Ramos (cell line): ENCODE data around the gene CAMK1.

Source experiments
- in situ Hi-C: fragments of 300-500 bp; cut with MboI; formaldehyde crosslinking; loops from one replicate; pipeline ENCODE4 v1.14.3; 2022; ENCODE audit warnings: low sequenced_read_pairs; ENCODE audit not compliant: unreplicated experiment

Gene CAMK1

DNA sequence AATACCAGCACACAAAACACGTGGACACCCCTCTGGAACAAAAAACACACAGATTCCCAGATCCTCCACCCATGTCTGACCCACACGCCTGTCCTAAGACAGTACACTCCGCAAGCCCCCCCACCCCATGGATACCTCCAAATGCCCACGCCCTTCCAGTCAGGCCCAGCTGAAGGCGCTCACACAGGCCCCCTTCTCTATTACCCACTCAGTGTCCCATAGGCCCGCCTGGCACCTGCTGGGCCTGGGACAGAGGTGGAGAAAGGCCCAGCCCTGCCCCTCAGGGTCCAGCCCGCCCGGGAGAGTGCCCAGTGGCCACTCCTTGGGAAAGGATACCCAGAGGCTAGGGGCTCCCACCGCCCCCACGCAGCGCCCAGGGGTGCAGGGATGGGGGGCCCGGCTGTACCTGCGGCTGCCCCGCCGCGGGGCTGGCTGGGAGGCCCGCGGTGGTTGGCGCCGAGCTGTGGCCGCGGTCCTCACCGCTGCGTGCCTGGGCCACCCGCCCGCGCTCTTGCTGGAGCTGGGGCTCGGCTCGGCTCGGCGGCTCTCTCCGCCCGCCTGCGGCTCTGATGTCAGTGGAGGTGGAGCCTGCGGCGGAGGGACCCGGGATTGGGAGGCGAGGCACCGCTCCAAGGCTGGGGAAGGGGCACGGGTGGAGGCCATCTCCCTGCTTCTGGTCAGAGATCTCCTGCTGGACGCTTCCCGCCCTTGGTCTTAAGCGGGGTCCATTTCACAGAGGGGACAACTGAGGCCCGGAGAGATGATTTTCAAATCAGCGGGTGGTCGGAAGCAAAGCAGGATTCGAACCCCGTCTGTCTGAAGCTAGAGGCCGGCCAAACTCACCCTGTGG, at the start of gene CAMK1:
CAMK1 (minus strand) TSS at position 522 of the 850 bp plus-strand sequence. CDS start 2,198 bp downstream, outside the sequence.
- in situ Hi-C loops: no loop called here

GRCh38 chr3:9818666-9819335, 49.1 kb upstream of the CAMK1 start:
- in situ Hi-C loops: no loop called here

- in situ Hi-C loops: no loop called here
These were observed 47.7 kb upstream of the CAMK1 start for GRCh38 chr3:9817436-9817835.

- in situ Hi-C loops: no loop called here
These were observed 46.2 kb upstream of the CAMK1 start for GRCh38 chr3:9815986-9816385.

DNA sequence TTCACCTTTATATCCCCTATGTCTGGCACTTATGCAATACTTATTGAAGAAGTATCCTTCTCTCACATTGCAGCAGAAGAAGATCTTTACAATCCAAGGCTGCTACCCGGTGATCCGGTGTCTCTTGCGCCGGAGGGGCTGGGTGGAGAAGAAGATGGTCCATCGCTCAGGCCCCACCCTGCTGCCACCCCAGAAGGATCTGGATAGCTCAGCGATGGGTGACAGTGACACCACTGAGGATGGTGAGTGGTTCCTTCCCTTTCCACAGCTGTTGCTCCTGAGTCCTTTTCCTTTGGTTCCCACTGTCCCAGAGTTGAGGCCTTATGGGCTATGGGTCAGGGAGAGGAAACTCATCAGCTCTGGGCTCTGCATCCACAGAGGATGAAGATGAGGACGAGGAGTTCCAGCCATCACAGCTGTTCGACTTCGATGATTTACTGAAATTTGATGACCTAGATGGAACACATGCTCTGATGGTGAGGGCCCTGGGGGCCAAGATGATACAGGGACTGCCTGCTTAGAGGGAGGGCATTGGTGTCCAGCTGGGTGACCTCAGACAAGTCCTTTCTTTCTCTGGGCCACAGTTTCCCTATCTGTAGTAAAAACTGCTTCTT, 43.2 kb upstream of the CAMK1 start:
- in situ Hi-C loops: no loop called here

GRCh38 chr3:9810846-9811245, 41.1 kb upstream of the CAMK1 start:
- in situ Hi-C loops: no loop called here

- in situ Hi-C loops: no loop called here
These were observed 40.7 kb upstream of the CAMK1 start for GRCh38 chr3:9810433-9810770.

GRCh38 chr3:9809615-9810432, 40.1 kb upstream of the CAMK1 start, which contains the start of gene TTLL3:
TSS of gene TTLL3 (plus strand) at chr3:9810262. CDS start at chr3:9810662, 400 bp downstream.
- in situ Hi-C loops: no loop called here

- in situ Hi-C loops: no loop called here
These were observed 39.5 kb upstream of the CAMK1 start for GRCh38 chr3:9809239-9809614.

DNA sequence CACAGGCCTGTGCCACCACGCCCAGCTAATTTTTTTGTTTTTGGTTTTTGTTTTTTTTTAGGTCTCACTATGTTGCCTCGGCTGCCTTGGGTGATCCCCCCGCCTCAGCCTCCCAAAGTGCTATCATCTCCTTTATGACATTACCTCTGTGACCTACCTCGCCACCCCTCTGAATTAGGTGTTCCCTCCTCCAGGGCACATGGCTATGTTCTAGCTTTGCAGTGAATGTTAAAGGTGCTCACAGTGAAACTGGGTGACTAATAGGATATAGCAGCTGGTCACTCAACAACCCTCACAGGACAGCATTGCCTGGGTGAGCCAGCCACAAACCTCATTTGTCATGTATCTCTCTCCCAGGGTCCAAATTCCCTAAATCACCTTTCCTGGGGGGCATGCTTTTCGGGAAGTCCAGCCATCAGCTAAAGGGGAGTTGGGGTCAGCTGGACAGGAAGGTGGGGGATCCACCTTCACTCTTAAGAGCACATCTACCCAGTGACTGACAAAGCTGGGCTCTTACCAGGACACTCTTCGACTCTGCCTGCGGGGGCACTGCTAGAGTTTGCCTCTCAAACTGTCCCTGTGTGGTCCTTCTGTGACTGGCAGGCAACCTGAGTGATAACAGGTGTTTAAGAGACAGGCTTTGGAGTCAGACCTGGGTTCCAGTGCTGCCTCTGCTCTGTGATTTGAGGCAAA, 38.7 kb upstream of the CAMK1 start:
- in situ Hi-C loops: no loop called here

- in situ Hi-C loops: no loop called here
These were observed 38.2 kb upstream of the CAMK1 start for GRCh38 chr3:9807981-9808344.

GRCh38 chr3:9806688-9807589, 37.2 kb upstream of the CAMK1 start:
- in situ Hi-C loops: no loop called here

DNA sequence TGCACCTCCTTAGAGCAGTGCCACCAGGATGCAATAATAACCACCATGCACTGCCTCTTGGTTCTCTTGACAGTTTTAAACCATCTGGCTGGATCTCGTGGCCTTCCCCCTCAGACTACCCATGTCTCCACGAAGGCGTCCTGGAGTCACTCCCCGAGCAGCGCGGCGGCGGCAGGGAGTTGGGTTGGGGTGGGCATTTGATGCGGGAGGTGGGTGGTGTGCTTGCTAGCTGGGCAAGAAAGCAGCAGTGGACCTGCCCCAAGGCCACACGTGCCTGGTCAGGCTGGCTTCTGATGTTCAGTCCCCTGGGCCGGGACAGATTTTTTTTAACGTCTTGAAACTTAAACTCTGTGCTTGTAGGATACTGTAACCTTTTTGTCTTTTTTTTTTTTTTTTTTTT, 36.4 kb upstream of the CAMK1 start:
- in situ Hi-C loops: no loop called here

- in situ Hi-C loops: no loop called here
These were observed 35.2 kb upstream of the CAMK1 start for GRCh38 chr3:9804996-9805395.

GRCh38 chr3:9803494-9803893, 33.7 kb upstream of the CAMK1 start:
- in situ Hi-C loops: no loop called here

DNA sequence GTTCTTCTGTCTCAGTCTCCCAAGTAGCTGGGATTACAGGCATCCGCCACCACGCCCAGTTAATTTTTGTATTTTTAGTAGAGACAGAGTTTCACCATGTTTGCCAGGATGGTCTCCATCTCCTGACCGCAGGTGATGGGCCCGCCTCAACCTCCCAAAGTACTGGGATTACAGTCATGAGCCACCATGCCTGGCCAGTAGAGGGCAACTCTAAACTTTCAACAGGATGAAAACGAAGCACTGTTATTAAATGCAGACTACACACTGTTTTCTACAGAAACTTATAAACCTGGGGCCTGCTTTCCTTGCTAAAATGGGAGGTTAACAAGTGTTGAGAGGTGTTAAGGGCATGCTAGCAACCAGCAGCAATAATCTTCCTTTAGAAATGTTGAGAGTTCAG, 30.8 kb upstream of the CAMK1 start:
- in situ Hi-C loops: no loop called here

GRCh38 chr3:9797196-9797945, 27.6 kb upstream of the CAMK1 start:
- in situ Hi-C loops: no loop called here

GRCh38 chr3:9795207-9795606, 25.5 kb upstream of the CAMK1 start:
- in situ Hi-C loops: no loop called here
